MM.1S (cell line): Measurements from ENCODE around the gene AHCTF1.

ENCODE experiments used
- DNase-seq: peaks from one replicate; pipeline ENCODE4 v3.0.0-alpha.2; 2015
- H2AFZ ChIP-seq: fragments of 300-600 bp; sonication (generic); 2 replicates; pipeline ENCODE4 v1.6.0; 2016; ENCODE audit warnings: antibody characterized with exemption, low read length
- H3F3A ChIP-seq: fragments of 300-600 bp; sonication (generic); 2 replicates; pipeline ENCODE4 v1.6.1; 2016; ENCODE audit warnings: mild to moderate bottlenecking, antibody characterized with exemption, low read length, moderate library complexity, mixed read lengths; ENCODE audit not compliant: insufficient read depth
- H3K27ac ChIP-seq: fragments of 300-600 bp; sonication (generic); 2 replicates; pipeline ENCODE4 v1.5.1; 2016; ENCODE audit warnings: mild to moderate bottlenecking, low read length
- H3K27me3 ChIP-seq: fragments of 300-600 bp; sonication (generic); replicated peaks from 2 replicates; pipeline ENCODE4 v1.6.0; 2016; ENCODE audit warnings: low read length; ENCODE audit not compliant: insufficient read depth
- H3K36me3 ChIP-seq: fragments of 300-600 bp; sonication (generic); replicated peaks from 2 replicates; pipeline ENCODE4 v1.6.1; 2016; ENCODE audit warnings: mild to moderate bottlenecking, low read length, mixed read lengths; ENCODE audit not compliant: insufficient read depth
- H3K4me1 ChIP-seq: fragments of 300-600 bp; sonication (generic); 2 replicates; pipeline ENCODE4 v1.6.1; 2016; ENCODE audit warnings: low read length, mixed read lengths
- H3K4me2 ChIP-seq: fragments of 300-600 bp; sonication (generic); 2 replicates; pipeline ENCODE4 v1.6.0; 2016; ENCODE audit warnings: low read depth, low read length
- H3K4me3 ChIP-seq: fragments of 300-600 bp; sonication (generic); 2 replicates; pipeline ENCODE4 v1.5.1; 2016; ENCODE audit warnings: low read length, mixed read lengths
- H3K79me2 ChIP-seq: fragments of 300-600 bp; sonication (generic); 2 replicates; pipeline ENCODE4 v1.6.1; 2016; ENCODE audit warnings: mixed run types, low read length, mixed read lengths
- H3K9ac ChIP-seq: fragments of 300-600 bp; sonication (generic); 2 replicates; pipeline ENCODE4 v1.6.1; 2016; ENCODE audit warnings: low read length, mixed read lengths
- H3K9me2 ChIP-seq: fragments of 300-600 bp; sonication (generic); replicated peaks from 2 replicates; pipeline ENCODE4 v1.6.1; 2016; ENCODE audit warnings: mild to moderate bottlenecking, low read length, mixed read lengths; ENCODE audit not compliant: insufficient read depth
- H3K9me3 ChIP-seq: fragments of 300-600 bp; sonication (generic); replicated peaks from 2 replicates; pipeline ENCODE4 v1.6.1; 2016; ENCODE audit warnings: mild to moderate bottlenecking, low read length, mixed read lengths; ENCODE audit not compliant: insufficient read depth
- H4K20me1 ChIP-seq: fragments of 300-600 bp; sonication (generic); 2 replicates; pipeline ENCODE4 v1.6.1; 2016; ENCODE audit warnings: mild to moderate bottlenecking, low read length, moderate library complexity, mixed read lengths; ENCODE audit not compliant: insufficient read depth
- CTCF ChIP-seq: fragments of 300-600 bp; sonication (generic); IDR thresholded peaks from 2 replicates; pipeline ENCODE4 v1.5.1; 2016; ENCODE audit warnings: antibody characterized with exemption, low read length, mixed read lengths
- EZH2 ChIP-seq: fragments of 300-600 bp; sonication (generic); optimal IDR thresholded peaks from 2 replicates; pipeline ENCODE3; 2017; ENCODE audit warnings: low read depth, mild to moderate bottlenecking, antibody characterized with exemption, low read length, mixed read lengths
- EZH2phosphoT487 ChIP-seq: fragments of 300-600 bp; sonication (generic); IDR thresholded peaks from 2 replicates; pipeline ENCODE4 v1.6.1; 2018; ENCODE audit warnings: antibody characterized with exemption, low read length

Gene AHCTF1

GRCh38 chr1:246897302-246897701, 34.4 kb downstream of the AHCTF1 start:
- no peak for TF ChIP-seq CTCF
- no peak for TF ChIP-seq EZH2
- TF ChIP-seq EZH2phosphoT487, result no peak
- H4K20me1 ChIP-seq, result no peaks in the 10 kb centered on the region
- no peaks in the 10 kb centered on the region for H3K4me1 ChIP-seq
- no peak overlapping the region for H3K4me2 ChIP-seq
- H3K4me3 ChIP-seq, result no peak overlapping the region
- H3K9ac ChIP-seq, result no peak overlapping the region
- H2AFZ ChIP-seq, result no peak overlapping the region
- no peak overlapping the region for H3K27ac ChIP-seq
- no peaks in the 10 kb centered on the region for H3K9me3 ChIP-seq
- no peaks in the 10 kb centered on the region for H3F3A ChIP-seq
- peaks cover 35% of the 10 kb centered on the region for H3K36me3 ChIP-seq
- H3K9me2 ChIP-seq, result no peaks in the 10 kb centered on the region
- H3K27me3 ChIP-seq, result no peaks in the 10 kb centered on the region
- no peak for DNase-seq
- H3K79me2 ChIP-seq, result peaks cover 9% of the 10 kb centered on the region; the same call in 1 of the 2 replicates

GRCh38 chr1:246893191-246893939, 38.4 kb downstream of the AHCTF1 start:
- H3K4me3 ChIP-seq, result no peak overlapping the region
- no peaks in the 10 kb centered on the region for H3K4me1 ChIP-seq
- no peak overlapping the region for H3K4me2 ChIP-seq
- peaks cover 45% of the 10 kb centered on the region for H3K36me3 ChIP-seq
- H3K9me2 ChIP-seq, result no peaks in the 10 kb centered on the region
- H3K9ac ChIP-seq, result no peak overlapping the region
- H4K20me1 ChIP-seq, result no peaks in the 10 kb centered on the region
- no peaks in the 10 kb centered on the region for H3F3A ChIP-seq
- TF ChIP-seq EZH2phosphoT487, result no peak
- no peak for TF ChIP-seq EZH2
- no peak for TF ChIP-seq CTCF
- H3K27me3 ChIP-seq, result no peaks in the 10 kb centered on the region
- DNase-seq, result no peak
- peaks cover 4% of the 10 kb centered on the region; the same call in 1 of the 2 replicates for H3K79me2 ChIP-seq
- no peak overlapping the region for H3K27ac ChIP-seq
- H2AFZ ChIP-seq, result no peak overlapping the region
- no peaks in the 10 kb centered on the region for H3K9me3 ChIP-seq

- H3K27me3 ChIP-seq, result no peaks in the 10 kb centered on the region
- peaks cover 3% of the 10 kb centered on the region; the same call in 1 of the 2 replicates for H3K79me2 ChIP-seq
- no peak overlapping the region for H3K9ac ChIP-seq
- H3K4me2 ChIP-seq, result no peak overlapping the region
- no peak overlapping the region for H2AFZ ChIP-seq
- no peak overlapping the region for H3K27ac ChIP-seq
- no peak for TF ChIP-seq CTCF
- TF ChIP-seq EZH2phosphoT487, result no peak
- no peak for TF ChIP-seq EZH2
- DNase-seq, result no peak
- H3K9me3 ChIP-seq, result no peaks in the 10 kb centered on the region
- no peaks in the 10 kb centered on the region for H3F3A ChIP-seq
- H3K36me3 ChIP-seq, result peaks cover 43% of the 10 kb centered on the region
- H3K9me2 ChIP-seq, result no peaks in the 10 kb centered on the region
- no peaks in the 10 kb centered on the region for H3K4me1 ChIP-seq
- H4K20me1 ChIP-seq, result no peaks in the 10 kb centered on the region
- no peak overlapping the region for H3K4me3 ChIP-seq
Measured at GRCh38 chr1:246891105-246891504, 40.6 kb downstream of the AHCTF1 start.
